Ascending aorta (tissue), 2 donors: ENCODE results near the gene GAP43. TPM values are rescaled to one million over a fixed set of nuclear protein-coding genes. Genes with fewer than 3 reads are reported as not detected.

Experiments
- DNase-seq, 2 donors: peaks; one replicate each; pipeline ENCODE4 v3.0.0-alpha.2; 2019; ENCODE audit warnings: low spot score in 2 of 2
- H3K27ac ChIP-seq, 2 donors: fragments of 200-600 bp; sonication (generic); one replicate each; pipeline ENCODE4 v1.5.1; 2016 to 2017; ENCODE audit warnings: mild to moderate bottlenecking in 1 of 2
- H3K27me3 ChIP-seq: fragments of 200-600 bp; sonication (generic); one replicate; pipeline ENCODE4 v1.5.1; 2017
- H3K36me3 ChIP-seq, 2 donors: fragments of 200-600 bp; sonication (generic); one replicate each; pipeline ENCODE4 v1.5.1; 2016
- H3K4me1 ChIP-seq, 2 donors: fragments of 200-600 bp; sonication (generic); one replicate each; pipeline ENCODE4 v1.5.1; 2016 to 2017; ENCODE audit warnings: mild to moderate bottlenecking in 1 of 2
- H3K4me3 ChIP-seq, 2 donors: fragments of 200-600 bp; sonication (generic); one replicate each; pipeline ENCODE4 v1.5.1; 2016 to 2017; ENCODE audit warnings: mild to moderate bottlenecking in 1 of 2
- H3K9me3 ChIP-seq, 2 donors: fragments of 200-600 bp; sonication (generic); one replicate each; pipeline ENCODE4 v1.5.1; 2016
- CTCF ChIP-seq, 3 experiments: fragments of 200-600 bp in 2 of 3; fragments of 450-650 bp in 1 of 3; sonication (generic) in 2 of 3; IDR thresholded peaks; one replicate each; pipeline ENCODE4 v1.5.1; 2016 to 2019; ENCODE audit warnings: antibody characterized with exemption in 3 of 3, mild to moderate bottlenecking in 1 of 3, moderate library complexity in 1 of 3
- intact Hi-C: fragments of 100-400 bp; cut with DNase I; formaldehyde crosslinking; loops from one replicate; pipeline ENCODE4 v1.15.1; 2023
- total RNA-seq: library from RNA; depleted of rRNA; stranded (reverse); fragments of >200 nt; gene quantifications from one replicate; pipeline ENCODE4 v1.1.0, GENCODE V29; 2016

Gene GAP43
- total RNA-seq, 1 donor from 2014 or later: 0.21 TPM

GRCh38 chr3:115692887-115693524, 69.7 kb downstream of the GAP43 start:
- TF ChIP-seq CTCF (IDR thresholded peaks at IDR 0.05): peak; percentile 75 to 85 (median 77)
- H3K27me3 ChIP-seq: no peaks in the 10 kb centered on the region
- H3K9me3 ChIP-seq: no peaks in the 10 kb centered on the region
- peak in 1 of 2 donors; percentile 90 for DNase-seq
- H3K36me3 ChIP-seq: no peaks in the 10 kb centered on the region
- no peak overlapping the region for H3K4me3 ChIP-seq
- intact Hi-C loops: loop anchor here (1.0 to 10.0 kb wide), 6 partner anchors 91 to 601 kb away; no protein-coding TSS in a partner anchor
- H3K4me1 ChIP-seq: no peaks in the 10 kb centered on the region
- H3K27ac ChIP-seq: no peak overlapping the region

- intact Hi-C loops: loop anchor here (1.0 to 10.0 kb wide), 6 partner anchors 90 to 602 kb away; no protein-coding TSS in a partner anchor
- H3K36me3 ChIP-seq: no peaks in the 10 kb centered on the region
- DNase-seq: no peak
Observed at GRCh38 chr3:115693868-115694267, 70.6 kb downstream of the GAP43 start.

DNA sequence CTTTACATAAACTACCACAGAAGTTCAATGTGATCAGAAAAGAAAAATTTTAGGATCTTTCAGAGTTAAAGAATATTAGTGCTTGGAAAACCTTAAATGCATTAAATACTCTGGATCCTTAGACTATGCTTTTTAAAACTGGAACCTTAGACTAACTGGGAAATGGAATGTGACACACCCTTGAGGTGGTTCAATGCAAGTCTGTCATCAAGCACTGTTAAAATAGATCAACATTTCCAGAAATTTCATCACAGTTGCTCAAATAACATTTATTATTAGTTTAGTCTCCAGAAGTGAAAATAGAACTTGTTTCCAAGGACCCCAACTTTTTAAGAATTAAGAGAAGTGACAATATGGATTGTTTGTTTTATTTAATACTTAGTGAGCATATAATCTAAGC, 71.8 kb downstream of the GAP43 start:
- no peaks in the 10 kb centered on the region for H3K27me3 ChIP-seq
- H3K9me3 ChIP-seq: no peaks in the 10 kb centered on the region
- intact Hi-C loops: loop anchor here (10.0 kb wide), 2 partner anchors 120 to 150 kb away; no protein-coding TSS in a partner anchor
- peaks cover 0 to 4% of the 10 kb centered on the region in 2 donors for H3K4me1 ChIP-seq
- H3K27ac ChIP-seq: no peak overlapping the region
- no peak for TF ChIP-seq CTCF (IDR thresholded peaks at IDR 0.05)
- no peaks in the 10 kb centered on the region for H3K36me3 ChIP-seq
- H3K4me3 ChIP-seq: no peak overlapping the region
- no peak for DNase-seq

More at GRCh38 chr3:115693868-115694267, 70.6 kb downstream of the GAP43 start:
- H3K27ac ChIP-seq: no peak overlapping the region
- H3K9me3 ChIP-seq: no peaks in the 10 kb centered on the region
- TF ChIP-seq CTCF (IDR thresholded peaks at IDR 0.05): no peak
- no peaks in the 10 kb centered on the region for H3K4me1 ChIP-seq
- H3K4me3 ChIP-seq: no peak overlapping the region
- H3K27me3 ChIP-seq: no peaks in the 10 kb centered on the region

GRCh38 chr3:115697263-115698053, 74.1 kb downstream of the GAP43 start:
- Histone ChIP-seq H3K27me3 (no peaks in the 10 kb centered on the region), H3K36me3 (no peaks in the 10 kb centered on the region), H3K4me3 (no peak overlapping the region), H3K4me1 (peaks cover 0 to 8% of the 10 kb centered on the region in 2 donors), H3K27ac (no peak overlapping the region), H3K9me3 (no peaks in the 10 kb centered on the region)
- no peak for DNase-seq
- no peak for TF ChIP-seq CTCF (IDR thresholded peaks at IDR 0.05)
- intact Hi-C loops: loop anchor here (10.0 kb wide), 2 partner anchors 117 to 153 kb away; no protein-coding TSS in a partner anchor

- no peak for DNase-seq
- TF ChIP-seq CTCF (IDR thresholded peaks at IDR 0.05): no peak
- no peaks in the 10 kb centered on the region for H3K36me3 ChIP-seq
- intact Hi-C loops: loop anchor here (10.0 kb wide), 2 partner anchors 116 to 154 kb away; no protein-coding TSS in a partner anchor
- no peak overlapping the region for H3K4me3 ChIP-seq
- H3K27me3 ChIP-seq: no peaks in the 10 kb centered on the region
- H3K27ac ChIP-seq: peak overlapping the region in 1 of 2 donors; percentile 36
- H3K4me1 ChIP-seq: peaks cover 0 to 8% of the 10 kb centered on the region in 2 donors
- H3K9me3 ChIP-seq: no peaks in the 10 kb centered on the region
Observed at GRCh38 chr3:115698851-115699591, 75.7 kb downstream of the GAP43 start.
